H1 (cell line): Measurements from ENCODE around the gene ADRA2A. TPM values are rescaled to one million over a fixed set of nuclear protein-coding genes. Genes with fewer than 3 reads are reported as not detected.

ENCODE experiments used
- ASH2L ChIP-seq: fragments of 200-600, 300-600 bp; sonication (generic); IDR thresholded peaks from one replicate; pipeline ENCODE4 v1.7.1; 2017; ENCODE audit warnings: low read length
- BACH1 ChIP-seq: IDR thresholded peaks from 2 replicates; pipeline ENCODE4 v1.6.1; 2012; ENCODE audit warnings: low read length, improper control_type of control experiment
- BRCA1 ChIP-seq: IDR thresholded peaks from 2 replicates; pipeline ENCODE4 v1.6.1; 2012; ENCODE audit warnings: low read depth, low read length, improper control_type of control experiment
- CBX8 ChIP-seq: fragments of 300-800, 300-1000 bp; sonication (generic); IDR thresholded peaks from 2 replicates; pipeline ENCODE4 v1.7.1; 2016; ENCODE audit warnings: low read depth, low read length, borderline replicate concordance
- CEBPB ChIP-seq: IDR thresholded peaks from 2 replicates; pipeline ENCODE4 v1.6.1; 2012; ENCODE audit warnings: low read depth, low read length
- CREB1 ChIP-seq: IDR thresholded peaks from 2 replicates; pipeline ENCODE4 v1.6.1; 2012; ENCODE audit warnings: inconsistent platforms
- EZH2 ChIP-seq: fragments of 200-600 bp; sonication (generic); IDR thresholded peaks from 2 replicates; pipeline ENCODE4 v1.7.1; 2012; ENCODE audit warnings: low read depth, mild to moderate bottlenecking, moderate library complexity, low read length, inconsistent platforms; ENCODE audit not compliant: severe bottlenecking
- HDAC2 ChIP-seq, 2 experiments: fragments of 300-600 bp in 1 of 2; sonication (generic) in 1 of 2; IDR thresholded peaks; 2 replicates each; pipeline ENCODE4 v1.6.1; 2011 to 2012; ENCODE audit warnings: low read depth in 2 of 2, low read length in 2 of 2, mild to moderate bottlenecking in 2 of 2, moderate library complexity in 2 of 2, borderline replicate concordance in 1 of 2, inconsistent platforms in 1 of 2
- JUN ChIP-seq: IDR thresholded peaks from 2 replicates; pipeline ENCODE4 v1.6.1; 2011; ENCODE audit warnings: low read depth, mild to moderate bottlenecking, improper control_type of control experiment, low read length
- KDM1A ChIP-seq: fragments of 200-600, 300-600 bp; sonication (generic); IDR thresholded peaks from 2 replicates; pipeline ENCODE4 v1.7.1; 2016; ENCODE audit warnings: mild to moderate bottlenecking, low read length, borderline replicate concordance
- PHF8 ChIP-seq: fragments of 200-600 bp; sonication (generic); conservative IDR thresholded peaks from 2 replicates; pipeline ENCODE4 v1.7.1; 2012; ENCODE audit warnings: low read depth, mild to moderate bottlenecking, inconsistent platforms, low read length, moderate library complexity
- POLR2A ChIP-seq, 2 experiments: IDR thresholded peaks; 1 replicate in 1 of 2; 2 replicates in 1 of 2; pipeline ENCODE4 v1.6.1; 2011; ENCODE audit warnings: low read depth in 2 of 2, low read length in 2 of 2, mild to moderate bottlenecking in 2 of 2; ENCODE audit errors: control extremely low read depth in 1 of 2
- RAD21 ChIP-seq, 2 experiments: IDR thresholded peaks in 1 of 2; conservative IDR thresholded peaks in 1 of 2; 2 replicates each; pipeline ENCODE4 v1.6.1; 2011; ENCODE audit warnings: low read depth in 2 of 2, low read length in 2 of 2, improper control_type of control experiment in 1 of 2, inconsistent platforms in 1 of 2, mild to moderate bottlenecking in 1 of 2, moderate library complexity in 1 of 2
- RBBP5 ChIP-seq: IDR thresholded peaks from 2 replicates; pipeline ENCODE4 v1.7.1; 2012; ENCODE audit warnings: low read depth, mild to moderate bottlenecking, inconsistent platforms, low read length, moderate library complexity, borderline replicate concordance
- RXRA ChIP-seq: IDR thresholded peaks from 2 replicates; pipeline ENCODE4 v1.6.1; 2011; ENCODE audit warnings: low read depth, mild to moderate bottlenecking, low read length, moderate library complexity; ENCODE audit not compliant: insufficient read depth
- SP4 ChIP-seq: IDR thresholded peaks from 2 replicates; pipeline ENCODE4 v1.6.1; 2012; ENCODE audit warnings: low read length, inconsistent platforms
- SRF ChIP-seq: IDR thresholded peaks from 2 replicates; pipeline ENCODE4 v1.6.1; 2011; ENCODE audit warnings: mild to moderate bottlenecking, low read depth, low read length, moderate library complexity
- SUZ12 ChIP-seq: fragments of 200-600 bp; sonication (generic); IDR thresholded peaks from 2 replicates; pipeline ENCODE4 v1.6.1; 2012; ENCODE audit warnings: mild to moderate bottlenecking, inconsistent platforms, low read length, moderate library complexity, mixed read lengths
- TAF7 ChIP-seq: optimal IDR thresholded peaks from 2 replicates; pipeline ENCODE3; 2011; ENCODE audit warnings: low read depth, mild to moderate bottlenecking, inconsistent platforms, low read length, moderate library complexity, borderline replicate concordance
- YY1 ChIP-seq: IDR thresholded peaks from 2 replicates; pipeline ENCODE4 v1.6.1; 2011; ENCODE audit warnings: low read depth, mild to moderate bottlenecking, low read length
- ZNF274 ChIP-seq: IDR thresholded peaks from 2 replicates; pipeline ENCODE4 v1.7.0; 2012; ENCODE audit warnings: low read length, borderline replicate concordance; ENCODE audit errors: extremely low read depth
- polyA plus RNA-seq, 7 experiments: library from polyadenylated mRNA; depleted of rRNA in 3 of 7; stranded (reverse) in 5 of 7; unstranded in 2 of 7; fragments of >200 nt in 5 of 7; fragments of 200-250 nt in 2 of 7; gene quantifications; 1 replicate in 5 of 7; 2 replicates in 1 of 7; 4 replicates in 1 of 7; pipeline versions ENCODE4 v1.2.1 to v1.2.3, GENCODE V29; 2011 to 2013; ENCODE audit warnings: missing spikeins in 2 of 7, mixed read lengths in 2 of 7
- total RNA-seq: library from RNA; stranded (reverse); fragmentation: NEBNext Ultra II Directional; extraction: Animal tissue kit (Norgen Biotek cat#: 25700); gene quantifications from 2 replicates; pipeline ENCODE4 v1.2.1, GENCODE V29; 2021
- TF ChIP-seq, protein P1 (sequence below): IDR thresholded peaks from 2 replicates; pipeline ENCODE4 v1.6.1; 2012; ENCODE audit warnings: low read length, inconsistent platforms
- TF ChIP-seq, protein P2 (sequence below): IDR thresholded peaks from 2 replicates; pipeline ENCODE4 v1.6.1; 2012; ENCODE audit warnings: inconsistent platforms

ADRA2A gene
- total and polyA plus RNA-seq, 2 of the 8 experiments (the other 6 are each of a cell fraction or from before 2014, with no cell fraction given), result 5.9 to 6.2 TPM

DNA sequence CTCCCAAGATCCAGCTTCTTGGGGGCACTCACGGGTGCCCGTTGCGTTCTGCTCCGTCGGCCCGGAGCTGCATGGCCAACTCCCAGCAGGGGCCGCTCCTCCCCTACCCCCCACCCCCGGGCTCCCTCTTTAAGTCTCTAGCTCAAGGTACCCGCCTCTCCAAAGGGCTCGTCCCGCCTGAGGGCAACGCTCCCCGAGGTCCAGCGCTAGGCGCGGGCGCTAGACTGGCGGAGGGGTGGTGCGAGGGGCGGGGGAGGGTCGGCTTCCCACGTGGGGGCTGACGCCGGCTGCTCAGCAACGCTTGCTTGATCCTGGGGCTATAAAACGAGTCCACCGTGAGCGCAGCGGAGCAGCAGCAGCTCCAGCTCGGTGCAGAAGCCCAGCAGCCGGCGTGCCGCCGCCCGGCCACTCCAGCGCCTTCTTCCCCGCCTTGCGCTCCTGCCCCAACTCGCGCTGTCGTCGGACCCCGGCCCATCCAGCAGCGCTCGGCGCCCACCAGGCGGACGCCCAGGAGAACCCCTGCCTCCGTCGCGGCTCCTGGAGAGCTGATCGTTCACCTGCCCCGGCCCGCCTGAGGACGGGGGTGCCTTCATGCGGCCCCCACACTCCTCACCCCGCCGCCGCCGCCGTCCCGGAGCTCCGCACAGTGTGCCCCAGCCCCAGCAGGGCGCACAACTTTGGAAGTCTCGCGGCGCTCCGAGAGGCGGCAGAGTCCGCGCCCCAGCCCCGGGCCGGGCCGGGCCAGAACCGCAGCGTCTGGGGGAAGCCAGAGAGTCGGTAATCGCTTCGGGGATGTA, at the start of gene ADRA2A (continued):
- TF ChIP-seq, protein P1, sequence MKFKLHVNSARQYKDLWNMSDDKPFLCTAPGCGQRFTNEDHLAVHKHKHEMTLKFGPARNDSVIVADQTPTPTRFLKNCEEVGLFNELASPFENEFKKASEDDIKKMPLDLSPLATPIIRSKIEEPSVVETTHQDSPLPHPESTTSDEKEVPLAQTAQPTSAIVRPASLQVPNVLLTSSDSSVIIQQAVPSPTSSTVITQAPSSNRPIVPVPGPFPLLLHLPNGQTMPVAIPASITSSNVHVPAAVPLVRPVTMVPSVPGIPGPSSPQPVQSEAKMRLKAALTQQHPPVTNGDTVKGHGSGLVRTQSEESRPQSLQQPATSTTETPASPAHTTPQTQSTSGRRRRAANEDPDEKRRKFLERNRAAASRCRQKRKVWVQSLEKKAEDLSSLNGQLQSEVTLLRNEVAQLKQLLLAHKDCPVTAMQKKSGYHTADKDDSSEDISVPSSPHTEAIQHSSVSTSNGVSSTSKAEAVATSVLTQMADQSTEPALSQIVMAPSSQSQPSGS, result no peak
- TF ChIP-seq SP4 (no peak), BRCA1 (no peak; the same call in 1 of the 2 replicates), SRF (no peak), SUZ12 (no peak; the same call in 1 of the 2 replicates), JUN (no peak), YY1 (no peak), CBX8 (no peak), BACH1 (no peak), HDAC2 (IDR thresholded peaks at IDR 0.05; ENCODE audit: borderline replicate concordance in 1 of 2, low read depth in 2 of 2, low read length in 2 of 2) (no peak), RXRA (no peak), POLR2A (IDR thresholded peaks at IDR 0.05; ENCODE audit: control extremely low read depth in 1 of 2, low read depth in 2 of 2, low read length in 2 of 2) (peak in 1 of 2 experiments; percentile 61; a peak in 2 of 3 replicates), ASH2L (peak; percentile 42), TAF7 (no peak), RAD21 (IDR thresholded peaks at IDR 0.05 in 1 of 2, conservative IDR thresholded peaks at IDR 0.05 in 1 of 2; ENCODE audit: low read depth in 2 of 2, low read length in 2 of 2) (peak; percentile 12 to 31; a peak in 2 of 4 replicates), CREB1 (no peak), ZNF274 (no peak), RBBP5 (peak; percentile 42; the same call in 1 of the 2 replicates), CEBPB (no peak), PHF8 (peak; percentile 51), KDM1A (no peak), EZH2 (peak; percentile 10)
- TF ChIP-seq, protein P2, sequence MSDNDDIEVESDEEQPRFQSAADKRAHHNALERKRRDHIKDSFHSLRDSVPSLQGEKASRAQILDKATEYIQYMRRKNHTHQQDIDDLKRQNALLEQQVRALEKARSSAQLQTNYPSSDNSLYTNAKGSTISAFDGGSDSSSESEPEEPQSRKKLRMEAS, result peak; percentile 57
